GM19397 (cell line): ENCODE data around the gene SEMA3E.
"Not testable (repeated sequence)": the region's sequence is repeated elsewhere in the genome, so short reads cannot be mapped to it uniquely, and the experiment has no call there.

Experiments
- ATAC-seq: cut with Tn5 transposase; IDR thresholded peaks from one replicate; pipeline ENCODE4 v1.9.1; 2021; ENCODE audit warnings: mild to moderate bottlenecking, moderate library complexity; ENCODE audit not compliant: unreplicated experiment

Gene SEMA3E

DNA sequence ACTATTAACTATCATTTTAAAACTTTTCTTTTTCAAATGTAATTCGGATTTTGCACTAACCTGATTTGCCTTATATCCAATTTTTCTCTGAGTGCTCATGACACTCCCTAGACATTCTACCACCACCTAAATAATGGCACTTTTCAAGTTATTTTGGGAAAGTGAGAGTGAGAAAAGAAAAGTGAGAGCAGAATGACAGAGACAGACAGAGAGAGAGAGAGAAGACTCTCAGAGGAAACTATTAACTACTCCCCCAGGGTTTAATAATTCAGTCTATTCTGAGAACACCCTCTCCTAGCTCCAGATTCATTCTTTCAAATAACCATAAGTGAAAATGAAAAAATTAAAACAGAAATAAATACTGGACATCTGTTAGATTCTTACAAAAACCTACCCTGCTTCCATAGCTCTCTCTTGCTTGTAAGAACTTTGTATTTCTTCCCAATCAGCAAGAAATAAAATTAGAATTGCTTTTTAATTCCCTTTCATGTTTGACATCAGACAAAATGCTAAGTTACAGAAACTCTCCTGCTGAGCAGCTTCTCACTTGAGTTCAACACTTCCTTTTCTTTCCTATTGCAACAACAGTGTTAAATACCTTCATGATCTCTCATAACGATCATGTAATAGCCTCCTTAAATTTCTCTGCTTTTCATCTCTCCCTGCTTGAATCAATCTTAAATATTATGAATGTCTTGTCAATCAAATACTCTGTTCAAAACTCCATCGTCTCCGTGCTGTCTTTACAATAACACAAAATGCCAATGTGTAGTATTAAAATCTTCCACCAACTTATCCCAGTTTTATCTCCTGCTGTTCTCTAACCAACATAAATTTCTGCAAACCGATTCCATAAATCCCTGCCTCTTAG, 191.7 kb downstream of the SEMA3E start:
- no peak for ATAC-seq

DNA sequence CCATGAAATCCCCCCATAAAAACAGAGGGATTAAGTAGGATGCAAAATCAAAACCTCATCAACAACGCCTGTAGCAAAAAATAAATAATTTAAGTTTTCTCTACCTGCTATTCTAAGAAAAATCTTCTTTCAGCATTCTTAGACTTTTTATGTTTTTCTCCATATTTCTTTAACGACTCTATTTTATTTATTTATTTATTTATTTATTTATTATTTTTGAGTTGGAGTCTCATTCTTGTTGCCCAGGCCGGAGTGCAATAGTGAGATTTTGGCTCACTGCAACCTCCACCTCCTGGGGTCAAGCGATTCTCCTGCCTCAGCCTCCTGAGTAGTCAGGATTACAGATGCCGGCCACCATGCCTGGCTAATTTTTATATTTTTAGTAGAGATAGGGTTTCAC, 192.5 kb downstream of the SEMA3E start:
- ATAC-seq: no peak

DNA sequence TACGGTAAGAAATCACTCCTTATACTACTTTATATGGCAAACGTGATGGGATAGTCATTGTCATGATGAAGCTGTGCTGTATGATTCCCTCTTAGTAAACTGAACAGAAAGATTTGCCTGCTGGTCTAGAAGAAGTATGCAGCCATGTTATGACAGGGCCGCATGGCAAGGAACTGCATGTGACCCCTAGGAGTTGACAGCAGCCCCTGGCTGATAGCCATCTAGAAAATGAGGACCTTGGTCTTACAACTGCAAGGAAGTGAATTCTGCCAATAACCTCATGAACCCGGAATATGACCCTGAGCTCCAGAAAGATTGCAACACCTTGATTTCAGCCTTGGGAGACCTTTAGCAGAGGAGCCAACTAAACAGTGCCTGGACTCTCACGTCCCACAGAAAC, 193.3 kb downstream of the SEMA3E start:
- ATAC-seq: no peak

DNA sequence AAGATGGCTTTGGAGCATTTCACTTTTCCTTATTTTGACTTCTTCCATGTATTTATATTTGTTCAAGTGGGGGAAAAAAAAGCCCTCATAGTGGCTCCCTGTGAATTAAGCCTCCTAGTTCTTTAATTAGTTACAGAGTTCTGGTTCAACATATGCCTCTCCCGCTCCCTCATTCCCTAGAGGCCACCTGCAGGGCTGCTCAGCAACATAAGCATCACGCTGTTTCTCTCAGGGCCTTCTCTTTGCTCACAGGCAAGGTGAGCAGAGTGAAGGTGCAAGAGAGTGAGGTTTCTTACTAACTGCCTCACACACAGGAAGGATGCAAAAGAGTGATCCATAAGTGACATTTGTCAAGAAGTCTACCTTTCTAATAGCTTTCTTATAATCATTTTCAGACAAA, 196.7 kb downstream of the SEMA3E start:
- no peak for ATAC-seq

DNA sequence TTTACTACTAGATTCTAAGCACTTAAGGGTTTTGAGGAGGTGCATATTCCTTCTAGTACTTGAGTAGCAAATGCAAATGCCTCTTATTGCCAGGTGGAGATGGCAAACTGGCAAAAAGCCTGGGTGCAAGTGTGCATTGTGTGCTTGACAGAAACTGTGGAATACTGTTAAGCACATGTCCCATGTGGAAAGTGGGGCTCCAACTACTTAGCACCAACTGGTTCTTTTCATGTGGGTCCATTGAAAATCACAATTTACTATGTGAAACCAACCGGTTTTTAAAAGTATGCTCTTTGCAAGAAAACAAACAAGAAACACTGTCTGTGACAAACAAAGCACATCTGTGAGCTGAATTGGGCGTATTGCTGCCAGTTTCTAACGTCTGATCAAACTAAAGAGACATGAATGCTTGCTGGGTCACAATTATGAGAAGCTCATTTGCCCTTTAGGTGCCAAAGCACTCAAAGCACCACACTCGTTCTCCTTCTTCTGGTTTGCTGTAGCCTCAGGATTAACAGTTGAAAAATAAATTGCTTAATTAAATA, 197.4 kb downstream of the SEMA3E start:
- no peak for ATAC-seq

DNA sequence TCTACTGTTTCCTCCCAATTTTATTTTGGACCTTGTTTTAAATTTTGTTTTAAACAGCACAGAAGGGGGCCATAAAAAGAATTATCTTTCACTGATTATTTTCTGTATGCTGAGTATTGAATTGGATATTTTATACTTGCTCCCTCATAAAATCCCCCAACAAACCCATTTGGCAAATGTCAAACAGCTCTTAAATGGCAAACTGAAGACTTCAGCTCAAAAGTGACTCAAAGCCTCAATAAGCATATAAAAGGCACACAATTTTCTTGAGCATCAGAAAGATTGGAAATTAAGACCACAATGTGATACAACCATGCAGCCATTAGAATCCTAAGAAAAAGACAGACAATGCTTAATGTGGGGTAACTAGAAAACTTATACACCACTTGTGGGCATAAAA, 199.2 kb downstream of the SEMA3E start:
- no peak for ATAC-seq

DNA sequence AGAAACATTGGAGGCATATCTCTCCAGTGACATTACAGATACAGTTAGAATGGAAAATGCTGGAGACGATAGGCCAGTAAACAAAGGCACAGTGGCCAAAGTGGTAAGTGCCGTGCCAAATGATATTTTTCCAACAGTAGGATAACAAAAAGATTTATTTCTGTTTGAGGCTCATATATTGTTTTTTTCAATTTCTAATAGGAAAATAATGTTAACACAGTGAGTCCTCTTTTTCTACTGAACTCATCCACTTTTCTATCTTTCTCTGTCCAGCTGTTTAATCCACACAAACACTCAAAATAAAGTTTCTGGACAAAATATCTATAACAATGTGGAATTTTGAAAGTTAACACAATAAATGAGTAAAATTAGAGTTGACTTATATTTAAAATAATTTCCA, 201.3 kb downstream of the SEMA3E start:
- ATAC-seq: no peak

DNA sequence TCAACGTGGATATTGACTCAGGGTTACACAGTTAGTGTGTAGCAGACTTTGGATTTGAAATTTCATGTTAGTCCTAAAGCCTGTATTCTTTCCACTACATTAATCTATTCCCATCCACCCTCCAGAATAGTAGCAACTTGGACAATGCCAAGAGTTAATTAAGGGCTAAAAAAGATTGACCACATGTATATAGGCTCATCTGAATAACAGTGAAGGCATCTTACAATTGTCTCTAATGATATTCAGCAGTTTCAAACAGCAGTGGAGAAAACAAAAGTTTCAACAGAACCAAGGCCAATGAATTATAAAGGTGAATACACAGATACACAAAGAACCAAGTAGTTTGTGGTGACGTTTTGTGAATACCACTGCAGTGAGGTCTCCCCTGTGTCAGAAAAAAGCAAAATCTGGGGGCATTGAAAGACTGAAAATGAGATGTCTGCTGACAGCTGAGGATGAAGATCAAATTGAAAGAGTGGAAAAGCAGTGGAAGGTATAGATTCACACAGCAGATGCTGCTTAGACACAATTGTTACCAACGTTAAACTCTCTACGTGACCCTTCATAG, 202.8 kb downstream of the SEMA3E start:
- no peak for ATAC-seq

DNA sequence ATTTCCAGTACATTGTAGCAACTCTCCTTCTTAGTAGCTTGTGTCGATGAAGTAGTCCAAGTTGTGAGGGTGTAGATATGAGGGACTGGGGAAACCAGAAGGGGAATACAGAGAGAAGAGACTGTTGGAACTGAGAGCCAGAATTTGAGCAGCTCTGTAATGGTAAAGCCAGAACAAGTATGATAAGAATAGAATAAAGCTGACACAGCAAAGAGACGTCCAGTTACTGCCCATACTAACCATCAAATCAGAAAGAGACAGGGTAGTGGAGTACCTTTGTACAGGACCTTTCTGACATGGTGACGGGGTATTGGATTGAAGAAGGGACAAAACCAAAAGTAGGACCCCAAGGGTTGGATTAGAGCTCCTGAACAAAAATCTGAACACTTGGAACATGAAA, 206.0 kb downstream of the SEMA3E start:
- ATAC-seq: no peak

DNA sequence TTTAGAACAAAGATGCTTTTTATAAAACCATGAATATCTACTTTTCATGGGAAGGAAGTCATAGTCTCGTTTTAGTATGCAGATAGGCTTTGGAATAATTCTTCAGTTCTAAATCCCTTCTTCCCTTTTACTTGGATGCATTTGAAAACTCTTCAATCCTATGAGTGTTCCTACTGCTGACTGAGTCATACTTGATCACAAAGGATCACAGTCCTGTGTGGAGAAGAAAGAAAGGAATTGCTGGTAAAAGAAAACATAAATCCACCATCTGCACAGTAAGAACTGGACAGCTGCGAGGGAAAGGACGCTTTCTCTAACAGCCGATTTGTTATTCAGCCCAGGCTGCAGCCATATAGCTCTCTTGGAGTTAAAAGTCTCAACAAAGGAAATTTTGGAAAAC, 209.9 kb downstream of the SEMA3E start:
- no peak for ATAC-seq

DNA sequence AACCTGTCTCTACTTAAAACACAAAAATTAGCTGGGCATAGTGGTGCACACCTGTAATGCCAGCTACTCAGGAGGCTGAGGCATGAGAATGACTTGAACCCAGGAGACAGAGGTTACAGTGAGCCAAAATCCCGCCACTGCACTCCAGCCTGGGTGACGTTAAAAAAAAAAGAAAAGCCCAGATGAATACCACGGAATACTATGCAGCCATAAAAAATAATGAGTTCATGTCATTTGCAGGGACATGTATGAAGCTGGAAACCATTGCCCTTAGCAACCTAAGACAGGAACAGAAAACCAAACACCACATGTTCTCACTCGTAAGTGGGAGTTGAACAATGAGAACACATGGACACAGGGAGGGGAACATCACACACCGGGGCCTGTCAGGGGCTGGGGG, 218.7 kb downstream of the SEMA3E start:
- ATAC-seq: not testable (repeated sequence)

DNA sequence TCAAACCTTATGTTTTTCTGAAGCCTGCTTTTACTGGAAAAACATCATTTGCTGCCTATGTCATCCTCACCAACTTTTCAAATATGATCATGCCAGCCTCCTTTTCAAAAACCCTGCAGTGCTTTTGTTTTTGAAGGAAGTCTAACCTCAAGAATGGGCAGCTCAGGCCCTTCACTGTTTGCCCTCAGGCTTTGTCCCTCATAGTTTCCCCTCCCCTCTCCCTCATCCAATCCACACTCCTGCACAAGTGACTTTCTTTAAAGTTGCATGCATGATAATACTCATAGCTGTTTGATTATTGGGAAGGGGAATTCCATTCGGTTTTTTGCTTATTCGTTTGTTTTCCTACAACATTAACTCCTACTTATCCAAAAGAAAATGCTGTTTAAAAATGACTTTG, 219.4 kb downstream of the SEMA3E start:
- no peak for ATAC-seq

DNA sequence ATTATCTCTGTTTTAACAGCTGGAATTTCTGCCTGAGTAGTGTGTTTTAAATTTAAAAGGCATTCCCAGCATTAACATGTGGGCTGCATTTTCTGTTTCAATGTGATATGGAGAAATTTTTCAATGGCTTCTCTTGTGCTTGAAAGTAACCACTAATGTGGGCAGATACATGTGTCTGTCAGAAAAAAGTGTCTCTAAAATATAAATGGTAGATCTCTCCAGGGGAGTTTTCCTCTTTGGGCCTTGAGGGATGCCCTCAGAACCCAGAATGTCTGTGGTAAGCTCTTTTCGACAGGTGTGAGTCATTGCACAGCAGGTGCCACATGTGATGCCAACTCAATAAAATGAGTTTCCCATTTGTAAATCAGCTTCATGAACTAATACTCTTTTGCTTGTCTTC, 221.1 kb downstream of the SEMA3E start:
- ATAC-seq: no peak

DNA sequence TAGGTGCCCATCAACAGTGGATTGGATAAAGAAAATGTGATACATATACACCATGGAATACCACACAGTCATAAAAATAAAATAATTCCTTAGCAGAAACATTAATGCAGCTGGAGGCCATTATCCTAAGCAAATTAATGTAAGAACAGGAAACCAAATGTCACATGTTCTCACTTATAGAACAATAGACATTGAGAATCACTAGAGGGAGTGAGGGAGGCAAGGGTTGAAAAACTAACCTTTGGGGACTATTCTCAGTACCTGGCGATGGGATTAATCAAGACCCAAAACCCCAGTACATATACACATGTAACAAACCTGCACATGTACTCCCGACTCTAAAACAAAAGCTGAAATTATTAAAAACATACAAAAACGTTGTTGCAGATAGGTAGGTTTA, 222.6 kb downstream of the SEMA3E start:
- no peak for ATAC-seq

DNA sequence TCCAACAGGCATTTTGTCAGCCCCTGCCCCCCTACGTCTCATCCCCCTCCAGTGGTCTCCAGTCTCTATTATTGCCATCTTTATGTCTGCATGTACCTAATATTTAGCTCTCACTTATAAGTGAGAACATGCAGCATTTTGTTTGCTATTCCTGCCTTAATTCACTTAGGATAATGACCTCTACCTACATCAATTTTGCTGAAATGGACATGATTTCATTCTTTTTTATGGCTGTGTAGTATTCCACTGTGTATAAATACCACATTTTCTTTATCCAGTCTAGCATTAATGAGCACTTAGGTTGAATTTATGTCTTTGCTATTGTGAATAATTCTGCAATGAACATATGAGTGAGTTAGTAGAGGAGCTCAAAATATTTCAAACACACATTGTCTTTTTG, 229.9 kb downstream of the SEMA3E start:
- no peak for ATAC-seq

DNA sequence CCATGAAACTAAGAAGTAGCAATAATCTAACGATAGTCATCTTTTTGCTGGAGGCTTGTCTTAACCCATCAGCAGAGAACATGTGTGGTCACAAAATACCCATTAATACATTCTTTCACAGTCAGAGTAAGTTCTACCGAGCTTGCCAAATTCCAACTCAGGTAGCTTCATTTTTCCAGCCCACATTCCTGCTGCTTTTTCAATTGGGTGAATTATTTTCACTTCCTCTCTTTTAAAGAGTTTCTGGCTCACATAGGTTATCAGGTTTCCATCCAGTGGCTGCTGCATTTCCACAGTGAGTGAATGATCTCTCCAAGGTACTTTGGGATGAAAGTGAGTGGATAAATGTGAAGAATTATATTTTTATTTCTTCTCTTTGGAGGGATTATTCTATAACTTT, 233.1 kb downstream of the SEMA3E start:
- no peak for ATAC-seq

DNA sequence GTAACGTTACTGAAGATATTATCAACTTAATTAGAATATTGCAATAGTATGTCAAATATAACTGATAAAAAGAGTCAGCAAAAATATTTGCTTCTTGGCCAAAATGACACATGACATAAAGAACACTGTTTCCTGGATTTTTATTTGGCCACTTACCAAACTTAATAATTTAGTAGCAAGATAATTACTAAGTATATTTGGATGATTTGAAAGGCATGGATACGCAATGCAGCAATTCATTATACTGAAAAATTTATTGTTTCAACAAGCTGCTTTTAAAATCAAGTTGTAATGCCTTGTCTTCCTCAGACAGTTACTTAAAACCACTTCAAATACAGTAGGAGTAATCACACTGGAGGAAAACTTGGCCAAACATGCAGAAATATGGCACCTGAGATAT, 234.0 kb downstream of the SEMA3E start:
- no peak for ATAC-seq

DNA sequence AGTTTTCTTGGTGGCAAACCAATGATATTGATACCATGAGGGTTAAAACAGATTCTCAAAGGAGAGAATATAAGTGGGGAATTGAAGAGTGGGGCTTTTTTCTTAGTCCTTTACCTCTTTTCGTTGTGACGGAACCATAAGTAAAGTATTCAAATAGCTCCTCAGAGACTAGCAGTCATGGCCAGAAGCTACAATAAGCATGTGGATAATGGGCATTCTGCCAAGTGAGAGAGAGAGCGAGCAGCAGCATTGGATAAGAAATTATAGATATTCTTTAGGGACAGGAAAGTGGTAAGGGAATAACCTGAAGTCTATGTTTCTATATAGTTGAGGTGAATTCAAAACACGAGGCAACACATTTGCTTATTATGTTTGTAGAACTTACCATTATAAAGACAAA, 235.1 kb downstream of the SEMA3E start:
- no peak for ATAC-seq

DNA sequence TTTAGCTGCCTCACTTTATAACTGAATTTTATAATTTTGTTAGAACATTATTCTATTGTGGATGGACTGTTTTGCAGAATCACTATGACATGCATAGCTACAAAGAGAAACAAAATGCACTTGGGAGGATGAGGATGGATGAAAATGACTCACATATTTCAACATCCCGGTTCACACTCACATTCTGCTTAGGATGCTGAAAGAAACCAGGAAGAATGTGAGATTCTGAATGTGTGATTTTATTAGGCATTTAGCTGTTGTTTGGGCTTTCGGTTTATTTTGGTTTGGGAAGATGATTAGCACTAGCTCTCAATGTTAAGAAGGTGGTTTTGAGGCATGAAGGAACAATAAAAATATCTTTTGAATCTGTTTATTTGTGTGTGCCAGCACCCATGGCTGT, 235.5 kb downstream of the SEMA3E start:
- ATAC-seq: no peak

DNA sequence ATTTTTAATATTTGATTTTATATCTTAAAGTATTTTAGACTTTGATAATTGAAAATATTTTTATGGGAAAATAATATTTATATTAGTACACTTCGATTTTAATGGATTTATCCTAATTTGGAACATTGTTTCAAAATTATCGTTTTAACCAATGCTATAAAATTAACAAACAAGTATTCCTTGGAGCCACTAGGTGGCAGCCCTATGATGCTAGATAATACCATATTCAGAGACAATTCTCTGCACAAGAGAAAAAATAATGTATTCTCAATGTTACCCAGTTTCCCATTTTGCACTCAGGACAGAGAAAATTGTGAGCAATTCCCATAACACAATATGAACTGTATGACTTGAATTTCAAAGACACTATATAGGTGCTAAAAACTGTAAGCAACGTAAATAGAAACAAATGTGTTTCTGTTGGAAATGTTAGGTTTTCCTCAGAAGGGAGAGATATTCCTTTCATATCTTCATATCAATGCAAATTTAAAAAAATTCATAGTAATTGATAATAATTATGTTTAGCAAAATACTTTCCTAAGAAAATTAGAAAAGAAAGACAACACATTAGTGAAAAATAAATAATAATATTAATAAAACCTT, 237.8 kb downstream of the SEMA3E start:
- no peak for ATAC-seq

DNA sequence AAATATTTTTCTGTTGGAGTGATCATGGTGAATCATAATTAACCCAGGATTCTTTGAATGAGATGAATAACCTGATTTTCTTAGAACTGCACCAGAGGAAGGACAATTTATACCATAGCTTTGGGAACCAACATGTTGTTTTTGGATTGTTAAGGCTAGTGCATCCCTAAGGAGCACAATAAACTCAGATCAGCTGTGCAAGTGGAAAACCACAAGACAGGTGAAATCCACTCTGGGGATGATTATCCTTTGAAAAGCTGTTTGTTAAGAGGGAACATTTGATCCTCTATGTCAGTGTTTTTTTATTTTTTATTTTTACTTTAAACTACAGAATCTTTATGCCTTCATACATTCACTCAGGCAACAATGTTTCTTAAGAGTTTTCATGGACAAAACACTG, 254.2 kb downstream of the SEMA3E start:
- no peak for ATAC-seq

DNA sequence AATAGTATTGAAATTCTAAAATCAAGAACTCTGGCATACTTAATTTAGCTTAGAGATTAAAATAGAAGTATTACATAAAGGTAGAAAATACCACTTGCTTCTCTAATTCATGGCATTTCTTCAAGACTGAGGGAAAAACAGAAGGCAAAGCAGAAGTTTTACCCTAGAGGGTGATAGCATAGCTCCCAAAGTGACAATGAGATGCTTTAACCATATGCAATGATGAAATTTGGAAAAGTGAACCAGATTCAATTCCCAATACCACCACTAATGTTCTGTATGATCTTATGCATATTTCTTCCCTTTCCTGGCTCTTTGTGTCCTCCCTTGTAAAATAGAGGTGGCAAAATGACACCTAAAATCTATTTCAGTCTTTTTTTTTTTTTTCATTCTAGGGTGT, 260.5 kb downstream of the SEMA3E start:
- ATAC-seq: no peak
